ENCODE measurements around the gene SNX11. TPM values are rescaled to one million over a fixed set of nuclear protein-coding genes. Genes with fewer than 3 reads are reported as not detected.

The SNX11 gene
- total and polyA plus RNA-seq, 8 donors = 3.5 to 35.7 (median 14.1) TPM

- H3K4me3 ChIP-seq = no peak overlapping the region
- TF ChIP-seq POLR2AphosphoS5 (IDR thresholded peaks at IDR 0.05) (peak in 1 of 3 donors; percentile 11), CTCF (IDR thresholded peaks at IDR 0.05) (no peak)
- H3K9me3 ChIP-seq = no peaks in the 10 kb centered on the region
- DNase-seq = peak; percentile 50 to 59
- no peak overlapping the region for H3K27ac ChIP-seq
- H3K4me1 ChIP-seq = peaks cover 0 to 39% (median 20%) of the 10 kb centered on the region in 4 donors
- intact Hi-C loops (cut with DNase I; ENCODE audit: low total_unique reads) = no loop called here
- peaks cover 0 to 5% (median 0%) of the 10 kb centered on the region in 3 donors for H3K27me3 ChIP-seq
- 31 to 67% (median 60%) methylated on average over 5 of the region's 5 CpGs for WGBS, 5 donors
- H3K36me3 ChIP-seq = no peaks in the 10 kb centered on the region
Observed at GRCh38 chr17:48160177-48161081, 52.9 kb downstream of the SNX11 start.

GRCh38 chr17:48161127-48161905 lies 53.8 kb downstream of the SNX11 start:
- no peak for DNase-seq
- no peaks in the 10 kb centered on the region for H3K9me3 ChIP-seq
- no peak overlapping the region for H3K4me3 ChIP-seq
- WGBS, 5 donors = 36 to 69% (median 61%) methylated on average over 4 of the region's 4 CpGs
- TF ChIP-seq POLR2AphosphoS5 (IDR thresholded peaks at IDR 0.05) = no peak
- no peak for TF ChIP-seq CTCF (IDR thresholded peaks at IDR 0.05)
- no peak for TF ChIP-seq EP300 (IDR thresholded peaks at IDR 0.05)
- TF ChIP-seq POLR2A (IDR thresholded peaks at IDR 0.05) = no peak
- no peaks in the 10 kb centered on the region for H3K27me3 ChIP-seq
- no peaks in the 10 kb centered on the region for H3K36me3 ChIP-seq
- intact Hi-C loops (cut with DNase I; ENCODE audit: low total_unique reads) = no loop called here
- H3K27ac ChIP-seq = no peak overlapping the region
- H3K4me1 ChIP-seq = peaks cover 0 to 39% (median 20%) of the 10 kb centered on the region in 4 donors

GRCh38 chr17:48162306-48162934 lies 54.9 kb downstream of the SNX11 start:
- Histone ChIP-seq H3K4me3 (no peak overlapping the region), H3K36me3 (no peaks in the 10 kb centered on the region), H3K4me1 (peaks cover 0 to 39% (median 20%) of the 10 kb centered on the region in 4 donors), H3K27me3 (no peaks in the 10 kb centered on the region), H3K9me3 (no peaks in the 10 kb centered on the region), H3K27ac (no peak overlapping the region)
- TF ChIP-seq CTCF (IDR thresholded peaks at IDR 0.05) (no peak), POLR2AphosphoS5 (IDR thresholded peaks at IDR 0.05) (no peak), EP300 (IDR thresholded peaks at IDR 0.05) (no peak), POLR2A (IDR thresholded peaks at IDR 0.05) (no peak)
- intact Hi-C loops (cut with DNase I; ENCODE audit: low total_unique reads) = no loop called here
- WGBS, 5 donors = 53 to 74% (median 60%) methylated on average over 5 of the region's 5 CpGs
- DNase-seq = no peak

GRCh38 chr17:48162946-48163506 lies 55.5 kb downstream of the SNX11 start:
- WGBS, 5 donors = 25 to 43% (median 32%) methylated on average over 5 of the region's 5 CpGs
- intact Hi-C loops (cut with DNase I; ENCODE audit: low total_unique reads) = no loop called here
- peak; percentile 26 to 39 for DNase-seq
- Histone ChIP-seq H3K9me3 (no peaks in the 10 kb centered on the region), H3K27me3 (no peaks in the 10 kb centered on the region), H3K36me3 (no peaks in the 10 kb centered on the region), H3K4me3 (no peak overlapping the region), H3K4me1 (peaks cover 0 to 39% (median 20%) of the 10 kb centered on the region in 4 donors), H3K27ac (peak overlapping the region in 1 of 5 donors; percentile 21)
- TF ChIP-seq POLR2AphosphoS5 (IDR thresholded peaks at IDR 0.05) (no peak), POLR2A (IDR thresholded peaks at IDR 0.05) (no peak), CTCF (IDR thresholded peaks at IDR 0.05) (no peak), EP300 (IDR thresholded peaks at IDR 0.05) (no peak)

All from stomach (tissue), 9 donors.